Measurements from ENCODE around the gene ZNF785. TPM values are rescaled to one million over a fixed set of nuclear protein-coding genes. Genes with fewer than 3 reads are reported as not detected.

Gene ZNF785
- total and polyA plus RNA-seq, 2 of the 13 experiments (the other 11 are each of a cell fraction or from before 2014, with no cell fraction given) = 0.01 TPM; not detected in 1

DNA sequence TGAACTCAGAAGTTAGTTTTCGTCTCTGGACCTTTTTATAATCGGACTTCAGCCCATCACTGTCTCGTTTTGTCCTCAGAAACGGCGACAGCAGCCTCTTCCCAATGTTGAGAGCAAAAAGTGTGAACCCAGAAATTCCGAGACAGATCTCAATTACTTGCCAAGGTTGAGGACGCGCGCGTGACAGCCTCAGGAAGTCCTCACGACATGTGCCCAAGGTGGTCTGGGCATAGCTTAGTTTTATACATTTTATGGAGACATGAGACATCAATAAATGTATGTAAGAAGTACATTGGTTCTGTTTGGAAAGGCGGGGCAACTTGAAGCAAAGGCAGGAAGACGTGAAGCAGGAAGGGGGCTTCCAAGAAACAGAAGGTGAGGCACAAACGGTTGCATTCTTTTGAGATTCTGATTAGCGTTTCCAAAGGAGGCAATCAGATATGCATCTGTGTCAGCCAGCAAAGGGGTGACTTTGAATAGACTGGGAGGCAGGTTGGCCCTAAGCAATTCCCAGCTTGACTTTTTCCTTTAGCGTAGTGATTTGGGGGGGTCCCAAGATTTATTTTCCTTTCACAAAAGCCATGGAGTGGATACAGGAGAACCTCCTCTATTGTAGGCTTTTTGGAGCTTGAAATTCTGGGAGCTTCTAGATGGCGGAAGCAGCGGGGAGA is 50.3 kb downstream of the ZNF785 start (continued):
- peak; percentile 2; the same call in 1 of the 2 replicates for TF ChIP-seq PHF20 (CRISPR knock-in tag; IDR thresholded peaks at IDR 0.05)
- TF ChIP-seq ZEB1 (IDR thresholded peaks at IDR 0.05; ENCODE audit: insufficient replicate concordance, low read depth) = no peak
- TF ChIP-seq MXD4 (CRISPR knock-in tag; IDR thresholded peaks at IDR 0.05) = no peak
- TF ChIP-seq ZNF430 (CRISPR knock-in tag; IDR thresholded peaks at IDR 0.05) = no peak
- TF ChIP-seq ZNF816 (CRISPR knock-in tag; IDR thresholded peaks at IDR 0.05; ENCODE audit: borderline replicate concordance) = 0 out of 2 replicates have a peak, but pooled peaks have one; percentile 35
- TF ChIP-seq HES4 (CRISPR knock-in tag; IDR thresholded peaks at IDR 0.05; ENCODE audit: borderline replicate concordance) = no peak
- no peak for TF ChIP-seq ZNF17 (CRISPR knock-in tag; IDR thresholded peaks at IDR 0.05)
- no peak for TF ChIP-seq MIER3 (CRISPR knock-in tag; IDR thresholded peaks at IDR 0.05; ENCODE audit: borderline replicate concordance)
- no peak for TF ChIP-seq IRX3 (CRISPR knock-in tag; IDR thresholded peaks at IDR 0.05; ENCODE audit: borderline replicate concordance, low read depth)
- 0 out of 2 replicates have a peak, but pooled peaks have one; percentile 72 for TF ChIP-seq ZNF367 (CRISPR knock-in tag; IDR thresholded peaks at IDR 0.05; ENCODE audit: borderline replicate concordance)
- TF ChIP-seq MZF1 (CRISPR knock-in tag; IDR thresholded peaks at IDR 0.05; ENCODE audit: borderline replicate concordance) = 0 out of 2 replicates have a peak, but pooled peaks have one; percentile 76
- TF ChIP-seq PLRG1 (conservative IDR thresholded peaks at IDR 0.05) = no peak
- no peak for TF ChIP-seq ELF3 (CRISPR knock-in tag; IDR thresholded peaks at IDR 0.05)
- no peak for TF ChIP-seq NCOA1 (CRISPR knock-in tag; IDR thresholded peaks at IDR 0.05)
- no peak for TF ChIP-seq SP1 (IDR thresholded peaks at IDR 0.05)
- no peak for TF ChIP-seq SP1 (CRISPR knock-in tag; IDR thresholded peaks at IDR 0.05)
- TF ChIP-seq, protein P1, sequence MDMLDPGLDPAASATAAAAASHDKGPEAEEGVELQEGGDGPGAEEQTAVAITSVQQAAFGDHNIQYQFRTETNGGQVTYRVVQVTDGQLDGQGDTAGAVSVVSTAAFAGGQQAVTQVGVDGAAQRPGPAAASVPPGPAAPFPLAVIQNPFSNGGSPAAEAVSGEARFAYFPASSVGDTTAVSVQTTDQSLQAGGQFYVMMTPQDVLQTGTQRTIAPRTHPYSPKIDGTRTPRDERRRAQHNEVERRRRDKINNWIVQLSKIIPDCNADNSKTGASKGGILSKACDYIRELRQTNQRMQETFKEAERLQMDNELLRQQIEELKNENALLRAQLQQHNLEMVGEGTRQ (IDR thresholded peaks at IDR 0.05; ENCODE audit: low read depth, low read length) = no peak
- TF ChIP-seq, protein P1 (CRISPR knock-in tag; IDR thresholded peaks at IDR 0.05; ENCODE audit: borderline replicate concordance) = peak; percentile 5; the same call in 1 of the 2 replicates
- no peak for TF ChIP-seq ZNF263 (CRISPR knock-in tag; IDR thresholded peaks at IDR 0.05)
- 0 out of 2 replicates have a peak, but pooled peaks have one; percentile 9 for TF ChIP-seq ZNF441 (CRISPR knock-in tag; IDR thresholded peaks at IDR 0.05; ENCODE audit: borderline replicate concordance)
- TF ChIP-seq, protein P2, sequence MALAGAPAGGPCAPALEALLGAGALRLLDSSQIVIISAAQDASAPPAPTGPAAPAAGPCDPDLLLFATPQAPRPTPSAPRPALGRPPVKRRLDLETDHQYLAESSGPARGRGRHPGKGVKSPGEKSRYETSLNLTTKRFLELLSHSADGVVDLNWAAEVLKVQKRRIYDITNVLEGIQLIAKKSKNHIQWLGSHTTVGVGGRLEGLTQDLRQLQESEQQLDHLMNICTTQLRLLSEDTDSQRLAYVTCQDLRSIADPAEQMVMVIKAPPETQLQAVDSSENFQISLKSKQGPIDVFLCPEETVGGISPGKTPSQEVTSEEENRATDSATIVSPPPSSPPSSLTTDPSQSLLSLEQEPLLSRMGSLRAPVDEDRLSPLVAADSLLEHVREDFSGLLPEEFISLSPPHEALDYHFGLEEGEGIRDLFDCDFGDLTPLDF (CRISPR knock-in tag; IDR thresholded peaks at IDR 0.05) = no peak; the same call in 1 of the 2 replicates
- TF ChIP-seq FOXM1 (CRISPR knock-in tag; IDR thresholded peaks at IDR 0.05) = no peak
- TF ChIP-seq, protein P3, sequence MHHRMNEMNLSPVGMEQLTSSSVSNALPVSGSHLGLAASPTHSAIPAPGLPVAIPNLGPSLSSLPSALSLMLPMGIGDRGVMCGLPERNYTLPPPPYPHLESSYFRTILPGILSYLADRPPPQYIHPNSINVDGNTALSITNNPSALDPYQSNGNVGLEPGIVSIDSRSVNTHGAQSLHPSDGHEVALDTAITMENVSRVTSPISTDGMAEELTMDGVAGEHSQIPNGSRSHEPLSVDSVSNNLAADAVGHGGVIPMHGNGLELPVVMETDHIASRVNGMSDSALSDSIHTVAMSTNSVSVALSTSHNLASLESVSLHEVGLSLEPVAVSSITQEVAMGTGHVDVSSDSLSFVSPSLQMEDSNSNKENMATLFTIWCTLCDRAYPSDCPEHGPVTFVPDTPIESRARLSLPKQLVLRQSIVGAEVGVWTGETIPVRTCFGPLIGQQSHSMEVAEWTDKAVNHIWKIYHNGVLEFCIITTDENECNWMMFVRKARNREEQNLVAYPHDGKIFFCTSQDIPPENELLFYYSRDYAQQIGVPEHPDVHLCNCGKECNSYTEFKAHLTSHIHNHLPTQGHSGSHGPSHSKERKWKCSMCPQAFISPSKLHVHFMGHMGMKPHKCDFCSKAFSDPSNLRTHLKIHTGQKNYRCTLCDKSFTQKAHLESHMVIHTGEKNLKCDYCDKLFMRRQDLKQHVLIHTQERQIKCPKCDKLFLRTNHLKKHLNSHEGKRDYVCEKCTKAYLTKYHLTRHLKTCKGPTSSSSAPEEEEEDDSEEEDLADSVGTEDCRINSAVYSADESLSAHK (CRISPR knock-in tag; IDR thresholded peaks at IDR 0.05; ENCODE audit: borderline replicate concordance) = no peak
- TF ChIP-seq SAFB2 (CRISPR knock-in tag; IDR thresholded peaks at IDR 0.05; ENCODE audit: borderline replicate concordance, low read depth) = no peak; the same call in 1 of the 2 replicates
- TF ChIP-seq MTF1 (CRISPR knock-in tag; IDR thresholded peaks at IDR 0.05) = no peak
